HG03571 (cell line): Measurements from ENCODE around the gene QKI.
A peak's percentile ranks its signal among the peaks of the same experiment; 100 is the strongest.
"Not testable (repeated sequence)": the region's sequence is repeated elsewhere in the genome, so short reads cannot be mapped to it uniquely, and the experiment has no call there.

ENCODE experiments used
- ATAC-seq: cut with Tn5 transposase; IDR thresholded peaks from one replicate; pipeline ENCODE4 v1.9.1; 2021; ENCODE audit not compliant: unreplicated experiment

Gene QKI

DNA sequence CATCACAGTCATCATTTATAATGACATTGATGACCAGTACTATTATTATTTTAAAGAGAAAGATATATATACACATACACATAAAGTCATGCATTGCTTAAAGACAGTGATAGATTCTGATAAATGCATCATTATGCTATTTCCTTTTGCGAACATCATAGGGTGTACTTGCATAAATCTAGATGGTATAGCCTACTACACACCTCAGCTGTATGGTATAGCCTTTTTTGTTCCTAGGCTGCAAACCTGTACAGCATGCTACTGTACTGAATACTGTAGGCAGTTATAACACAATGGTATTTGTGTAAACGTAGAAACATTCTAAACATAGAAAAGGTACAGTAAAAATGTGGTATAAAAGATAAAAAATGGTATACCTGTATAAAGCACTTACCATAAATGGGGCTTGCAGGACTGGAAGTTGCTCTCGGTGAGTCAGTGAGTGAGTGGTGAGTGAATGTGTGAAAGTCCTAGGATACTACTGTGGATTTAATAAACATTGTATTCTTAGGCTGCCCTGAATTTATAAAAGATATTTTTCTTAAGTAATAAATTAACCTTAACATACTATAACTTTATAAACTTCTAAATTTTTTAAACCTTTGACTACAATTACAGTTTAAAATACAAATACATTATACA lies 23.9 kb downstream of the QKI start:
- no peak for ATAC-seq

DNA sequence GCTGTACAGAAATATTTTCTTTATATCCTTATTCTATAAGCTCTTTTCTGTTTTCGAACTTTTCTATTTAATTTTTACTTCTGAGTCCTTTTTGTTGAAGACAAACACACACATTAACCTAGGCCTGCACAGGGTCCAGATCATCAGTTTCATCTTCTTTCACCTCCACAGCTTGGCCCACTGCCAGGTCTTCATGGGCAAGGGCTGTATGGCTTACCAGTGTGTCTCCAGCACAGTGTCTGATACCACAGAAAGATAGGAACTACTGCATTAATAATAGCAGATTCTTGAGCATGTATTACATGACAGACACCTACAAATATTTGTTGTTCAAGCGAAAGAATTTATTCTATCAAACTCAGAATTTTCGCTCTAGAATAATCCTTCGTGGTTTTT lies 24.4 kb downstream of the QKI start:
- no peak for ATAC-seq

DNA sequence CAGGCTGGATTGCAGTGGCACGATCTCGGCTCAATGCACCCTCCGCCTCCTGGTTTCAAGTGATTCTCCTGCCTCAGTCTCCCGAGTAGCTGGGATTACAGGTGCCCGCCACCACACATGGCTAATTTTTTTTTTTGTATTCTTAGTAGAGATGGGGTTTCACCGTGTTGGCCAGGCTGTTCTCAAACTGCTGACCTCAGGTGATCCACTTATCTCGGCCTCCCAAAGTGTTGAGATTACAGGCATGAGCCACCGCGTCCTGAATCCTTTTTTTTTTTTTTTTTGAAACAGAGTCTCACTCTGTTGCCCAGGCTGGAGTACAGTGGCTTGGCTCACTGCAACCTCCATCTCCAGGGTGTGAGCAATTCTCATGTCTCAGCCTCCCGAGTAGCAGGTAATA lies 24.9 kb downstream of the QKI start:
- ATAC-seq: not testable (repeated sequence)

DNA sequence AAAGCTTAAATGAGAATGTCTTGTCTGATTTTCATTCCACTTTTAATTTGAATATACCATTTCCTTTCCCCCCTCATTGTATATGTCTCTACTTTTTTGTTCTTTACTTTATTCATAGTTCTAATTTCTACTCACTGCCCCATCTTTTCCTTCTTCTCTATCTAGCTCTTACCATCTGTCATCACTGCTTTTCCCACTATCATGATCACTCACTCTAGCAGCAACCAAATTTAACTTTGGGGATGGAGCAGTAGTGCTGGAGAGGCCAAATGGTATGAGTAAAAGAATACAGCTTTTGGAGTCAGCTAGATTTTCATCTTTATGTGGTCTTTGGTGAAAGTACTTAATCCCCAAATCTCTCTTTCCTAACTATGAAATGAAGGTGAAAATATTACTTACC lies 25.5 kb downstream of the QKI start:
- no peak for ATAC-seq

DNA sequence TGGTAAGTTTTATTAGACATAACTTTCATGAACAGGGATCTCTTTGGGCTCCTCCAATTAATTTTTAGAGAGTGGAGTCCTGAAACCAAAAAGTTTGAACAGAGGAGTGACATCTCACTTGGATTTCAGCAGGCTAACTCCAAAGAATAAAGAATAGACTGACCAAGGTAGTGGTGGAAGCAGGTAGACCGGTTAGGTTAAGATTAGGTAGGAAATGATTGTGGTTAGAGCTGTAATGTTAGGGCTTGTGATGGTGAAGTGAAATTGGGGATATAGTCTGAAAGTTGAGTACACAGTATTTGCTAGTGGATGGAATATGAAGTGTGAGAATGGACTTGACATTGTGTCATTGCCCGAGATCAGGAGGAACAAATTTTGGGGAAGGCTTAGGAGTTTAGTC lies 27.8 kb downstream of the QKI start:
- ATAC-seq: no peak

DNA sequence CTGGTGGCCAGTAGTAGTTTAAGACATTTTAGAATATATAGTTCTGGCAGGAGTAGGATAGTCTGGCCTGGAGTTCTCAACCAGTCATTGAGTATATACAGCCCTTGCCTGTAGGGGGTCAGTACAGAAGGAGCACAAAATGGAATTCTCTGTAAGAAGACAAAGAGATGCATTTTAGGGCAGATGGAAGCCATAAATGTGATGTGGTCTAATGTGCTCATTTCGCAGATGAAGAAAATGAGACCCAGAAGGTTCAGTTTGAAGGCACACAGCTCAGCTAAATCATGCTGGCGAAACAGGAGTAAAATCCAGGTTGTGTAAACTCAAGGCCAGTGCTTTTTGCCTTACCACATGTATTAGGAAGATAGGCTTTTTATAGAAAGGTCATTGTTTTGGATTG lies 29.6 kb downstream of the QKI start:
- no peak for ATAC-seq

DNA sequence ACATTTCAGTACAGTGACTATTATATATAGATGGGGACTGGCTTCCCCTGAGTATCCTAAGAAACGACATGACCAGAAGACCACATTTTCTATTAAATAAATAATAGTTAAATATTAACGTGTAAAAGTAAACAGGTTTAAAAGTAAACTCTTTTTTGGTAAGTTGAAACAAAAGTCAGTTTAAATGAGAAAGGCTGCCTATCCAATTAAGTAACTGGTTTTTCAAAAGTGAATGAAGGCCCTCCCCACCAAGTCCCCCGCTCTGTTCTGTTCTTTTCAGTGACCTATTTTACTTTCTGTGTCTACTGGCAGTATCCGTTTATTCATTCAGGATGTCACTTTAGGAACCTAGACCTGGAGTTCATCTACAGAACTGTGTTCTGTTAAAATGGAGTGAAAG lies 32.0 kb downstream of the QKI start:
- ATAC-seq: no peak

DNA sequence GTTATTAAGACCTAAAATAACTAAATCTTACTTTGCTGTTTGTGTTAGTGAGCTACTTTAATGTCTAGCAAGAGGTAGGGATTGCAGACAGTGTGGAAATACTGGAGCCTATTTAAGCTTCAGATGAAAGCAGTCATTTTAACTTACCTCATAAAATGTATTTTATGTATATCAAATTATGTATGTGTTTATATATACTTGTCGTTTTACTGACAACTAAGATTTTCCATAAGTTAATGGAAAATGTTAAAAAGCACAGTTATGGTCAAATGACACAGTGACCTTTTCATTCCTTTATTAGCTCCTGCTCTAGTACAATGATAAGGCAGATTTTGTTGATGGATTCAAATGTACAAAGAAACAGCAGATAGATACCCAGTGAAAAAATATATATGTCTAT lies 34.6 kb downstream of the QKI start:
- ATAC-seq: no peak

DNA sequence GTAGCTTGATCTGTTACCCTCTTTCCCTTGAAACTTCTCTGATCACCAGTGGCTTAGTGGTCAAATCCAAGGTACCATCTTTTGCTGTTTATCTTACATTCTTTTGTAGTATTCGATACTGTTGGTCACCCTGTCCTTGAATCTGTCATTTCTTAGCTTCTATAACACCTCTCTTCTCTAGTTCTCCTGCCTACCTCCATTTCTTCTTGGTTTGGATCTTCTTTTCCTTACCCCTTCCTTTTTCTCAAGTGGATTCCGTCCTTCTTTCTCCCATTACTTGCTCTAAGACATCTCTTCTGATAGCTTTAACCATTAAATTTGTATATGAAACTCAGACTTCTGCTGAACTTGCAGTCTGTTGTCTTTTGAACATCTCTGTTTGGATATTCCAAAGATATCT lies 39.9 kb downstream of the QKI start:
- no peak for ATAC-seq

DNA sequence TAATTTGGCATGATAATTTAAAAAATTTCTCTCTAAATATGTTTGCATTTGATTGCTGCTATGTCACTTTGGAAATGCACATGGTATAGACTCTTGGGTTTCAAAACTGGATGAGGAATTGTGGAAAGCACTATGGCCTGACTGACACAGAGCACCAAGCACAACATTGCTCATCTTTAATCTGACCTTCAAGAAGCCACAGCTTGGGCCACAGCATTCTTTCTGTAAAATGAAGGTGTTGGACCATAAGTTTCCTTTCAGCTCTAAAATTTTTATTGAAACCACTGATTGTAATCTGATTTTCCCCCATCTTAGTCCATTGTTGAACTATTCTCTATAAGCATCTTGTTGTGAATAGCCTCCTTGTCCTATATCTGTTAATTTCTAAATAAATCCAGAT lies 41.0 kb downstream of the QKI start:
- ATAC-seq: no peak

DNA sequence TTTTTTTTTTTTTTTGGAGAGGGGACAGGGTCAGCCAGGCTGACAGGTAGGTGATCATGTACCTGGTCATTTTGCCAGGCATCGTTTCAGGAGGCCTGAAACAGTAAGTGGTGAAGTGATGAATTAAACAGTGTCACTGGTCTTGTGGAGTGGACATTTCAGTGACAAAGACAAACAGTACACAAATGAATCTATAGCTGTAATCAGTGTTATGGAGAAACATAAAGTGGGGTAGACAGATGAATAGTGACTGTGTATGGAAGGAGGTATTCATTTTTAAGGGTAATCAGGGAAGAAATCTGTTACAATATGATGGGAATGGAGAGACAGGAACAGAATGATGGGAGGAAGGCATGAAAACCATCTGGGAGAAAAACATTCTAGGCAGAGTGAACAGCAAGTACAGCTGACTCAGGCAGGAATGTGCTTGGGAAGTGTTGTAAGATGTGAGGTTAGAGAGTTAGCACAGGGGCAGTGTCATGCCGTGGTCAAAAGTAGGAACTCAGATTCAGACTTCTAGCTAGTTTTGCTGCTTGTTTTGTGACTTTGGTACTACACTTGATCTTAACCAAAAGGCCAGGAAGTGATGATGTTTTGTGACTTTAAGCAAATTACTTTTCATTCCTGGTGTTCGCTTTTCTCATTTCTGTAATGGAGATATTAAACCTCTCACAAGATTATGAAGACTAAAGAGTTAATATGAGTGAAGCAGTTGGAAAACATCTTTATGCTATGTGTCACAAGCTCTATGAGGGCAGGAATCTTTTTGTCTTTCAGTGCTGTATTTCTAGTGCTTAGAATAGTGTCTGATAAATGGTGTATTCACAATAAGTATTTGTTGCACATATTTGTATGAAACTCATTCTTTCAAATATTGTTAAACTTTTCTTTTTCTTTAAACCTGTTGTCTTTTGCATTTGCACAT lies 43.4 kb downstream of the QKI start:
- no peak for ATAC-seq

DNA sequence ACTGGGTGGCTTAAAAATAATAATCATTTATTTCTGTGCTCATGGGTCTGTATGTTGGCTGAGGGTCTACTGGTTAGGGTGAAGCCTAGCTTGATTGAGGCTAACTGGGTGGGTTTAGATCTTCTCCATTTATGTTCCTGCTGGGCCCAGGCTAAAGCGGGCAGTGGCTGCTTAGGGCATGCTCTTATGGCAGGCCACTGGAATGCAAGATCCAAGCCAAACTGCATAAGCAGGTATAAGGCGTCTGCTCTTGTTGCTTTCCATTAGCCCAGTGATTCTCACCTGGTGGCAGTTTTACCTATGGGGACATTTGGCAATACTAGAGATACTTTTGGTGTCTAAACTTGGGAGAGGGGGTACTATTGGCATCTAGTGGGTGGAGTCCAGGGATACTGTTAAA lies 44.5 kb downstream of the QKI start:
- ATAC-seq: no peak

DNA sequence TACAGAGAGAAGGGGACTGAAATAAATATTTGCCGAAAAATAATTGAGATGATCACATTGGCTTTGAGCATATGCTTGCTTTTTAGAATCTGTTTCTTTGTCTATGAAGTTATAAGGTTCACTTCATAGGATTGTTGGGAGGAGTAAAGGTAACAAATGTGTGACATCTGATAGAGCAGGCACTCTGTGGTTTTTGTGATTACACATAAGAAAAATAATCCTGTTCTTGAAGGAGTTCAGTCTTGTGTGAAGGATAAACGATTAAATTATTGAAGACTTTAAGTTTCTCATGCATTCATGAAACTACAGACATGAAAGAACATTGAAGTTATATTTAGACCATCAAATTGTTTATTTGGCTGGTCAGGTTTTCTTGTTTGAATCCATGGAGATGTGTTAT lies 45.0 kb downstream of the QKI start:
- no peak for ATAC-seq

DNA sequence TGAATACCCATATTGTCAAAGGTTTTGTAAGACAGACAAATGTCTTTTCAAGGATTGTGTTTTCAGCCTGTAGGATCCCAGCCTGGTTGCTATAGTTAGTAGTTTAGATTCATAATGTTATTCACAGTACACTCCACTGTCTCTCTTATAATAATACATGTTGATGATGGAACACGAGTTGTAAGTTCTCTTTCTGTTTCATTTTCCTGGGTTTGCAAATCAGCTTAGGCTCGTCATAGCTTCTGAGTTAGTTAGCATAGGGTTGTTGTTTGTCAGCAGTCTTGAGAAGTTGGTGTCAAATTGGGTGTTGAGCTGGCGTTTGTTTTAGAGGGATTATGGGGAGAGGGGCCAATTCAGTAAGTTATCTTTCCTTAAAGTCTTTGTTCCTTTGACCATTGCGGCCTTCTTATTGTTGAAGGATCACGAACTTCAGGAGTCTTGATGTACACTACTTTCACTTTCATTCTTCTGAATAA lies 45.8 kb downstream of the QKI start:
- ATAC-seq: peak; percentile 85

DNA sequence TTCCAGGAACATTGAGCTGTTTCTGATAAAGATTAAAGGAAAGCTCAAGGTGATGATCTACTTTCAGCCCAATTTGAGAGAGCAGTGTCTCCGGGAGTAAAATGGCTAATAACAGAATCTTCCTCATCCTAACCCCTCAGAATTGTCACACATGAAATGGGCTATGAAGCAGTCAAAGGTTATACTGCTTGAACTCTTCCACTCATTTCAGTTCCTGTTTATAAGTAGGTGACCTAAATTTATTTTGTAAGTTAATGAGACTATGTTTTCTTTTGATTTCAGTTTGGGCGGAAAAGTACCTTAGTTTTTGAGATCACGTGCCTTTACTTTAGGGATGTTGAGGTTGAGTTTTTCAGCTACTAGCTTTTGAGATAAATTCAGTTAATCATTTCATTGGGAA lies 47.2 kb downstream of the QKI start:
- no peak for ATAC-seq

DNA sequence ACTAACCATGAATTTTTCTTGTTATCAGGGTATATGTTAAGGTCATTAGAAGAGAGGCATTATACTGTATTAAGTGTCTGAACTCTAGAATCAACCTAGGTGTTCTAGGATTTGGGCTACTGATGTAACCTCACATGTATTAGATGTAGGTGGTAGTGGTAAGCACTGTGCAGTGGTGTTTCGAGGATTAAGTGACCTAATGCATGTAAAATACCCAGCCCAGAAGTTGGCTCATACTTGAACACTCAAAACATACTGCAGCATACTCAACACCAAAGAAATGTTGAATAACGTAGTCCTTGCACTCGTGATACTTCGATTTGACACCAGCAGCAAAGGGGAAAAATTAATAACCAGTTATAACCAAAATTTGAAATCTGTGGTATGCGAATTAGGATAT lies 48.7 kb downstream of the QKI start:
- ATAC-seq: no peak

DNA sequence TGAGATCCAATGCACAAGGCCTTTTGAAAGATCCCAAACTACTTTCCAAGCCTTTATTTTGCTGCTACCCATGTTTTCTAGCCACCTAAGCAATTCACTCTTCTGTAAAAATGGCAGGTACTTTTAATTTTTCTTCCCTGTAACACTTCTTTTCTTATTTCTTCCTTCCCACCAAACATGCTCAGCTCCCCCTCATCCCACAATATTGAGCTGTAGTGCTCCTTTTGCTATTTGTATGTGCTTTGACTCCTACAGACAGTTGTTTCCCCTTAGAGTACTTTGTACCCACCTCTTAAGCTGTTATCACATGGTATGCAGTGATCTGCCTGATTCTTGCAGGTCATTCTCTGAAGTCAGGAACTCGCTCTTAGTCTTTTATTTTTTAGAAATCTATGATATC lies 49.3 kb downstream of the QKI start:
- no peak for ATAC-seq

DNA sequence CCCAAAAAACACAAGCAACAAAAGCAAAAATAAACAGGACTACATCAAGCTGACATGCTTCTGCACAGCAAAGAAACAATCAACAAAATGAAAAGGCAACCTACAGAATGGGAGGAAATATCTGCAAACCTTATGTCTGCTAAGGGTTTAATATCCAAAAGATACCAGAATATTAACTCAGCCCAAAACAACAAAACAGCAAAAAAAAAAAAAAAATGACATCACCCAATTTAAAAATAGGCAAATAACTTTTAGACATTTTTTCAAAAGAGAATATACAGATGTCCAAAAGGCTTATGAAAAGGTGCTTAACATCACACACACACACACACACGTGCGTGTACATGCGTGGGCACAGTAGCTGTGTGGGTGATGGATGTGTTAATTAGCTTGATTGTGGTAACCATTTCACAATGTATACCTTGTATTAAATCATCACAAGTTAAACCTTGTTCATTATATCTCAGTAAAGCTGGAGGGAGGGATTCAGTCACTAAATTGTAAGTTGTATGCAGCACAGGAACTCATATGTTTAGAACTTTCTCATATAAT lies 52.4 kb downstream of the QKI start:
- no peak for ATAC-seq

DNA sequence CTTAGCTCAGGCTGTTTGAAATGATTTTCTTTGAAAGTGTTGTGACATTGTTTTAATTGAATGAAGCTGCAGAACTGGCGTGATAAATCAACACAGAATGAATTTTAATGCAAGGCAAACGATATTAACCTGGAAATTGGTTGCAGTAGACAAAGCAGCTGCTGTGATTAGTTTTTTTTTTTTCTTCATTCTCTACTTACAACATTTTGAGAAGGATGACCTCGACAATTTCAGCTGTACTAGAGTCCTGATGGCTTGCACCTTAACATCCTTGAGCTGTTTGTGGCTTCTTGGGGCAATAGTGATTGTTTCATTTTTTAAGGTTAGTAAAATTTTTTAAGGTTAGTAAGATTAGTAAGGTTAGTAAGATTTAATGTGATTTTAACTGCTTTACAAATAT lies 54.2 kb downstream of the QKI start:
- no peak for ATAC-seq

DNA sequence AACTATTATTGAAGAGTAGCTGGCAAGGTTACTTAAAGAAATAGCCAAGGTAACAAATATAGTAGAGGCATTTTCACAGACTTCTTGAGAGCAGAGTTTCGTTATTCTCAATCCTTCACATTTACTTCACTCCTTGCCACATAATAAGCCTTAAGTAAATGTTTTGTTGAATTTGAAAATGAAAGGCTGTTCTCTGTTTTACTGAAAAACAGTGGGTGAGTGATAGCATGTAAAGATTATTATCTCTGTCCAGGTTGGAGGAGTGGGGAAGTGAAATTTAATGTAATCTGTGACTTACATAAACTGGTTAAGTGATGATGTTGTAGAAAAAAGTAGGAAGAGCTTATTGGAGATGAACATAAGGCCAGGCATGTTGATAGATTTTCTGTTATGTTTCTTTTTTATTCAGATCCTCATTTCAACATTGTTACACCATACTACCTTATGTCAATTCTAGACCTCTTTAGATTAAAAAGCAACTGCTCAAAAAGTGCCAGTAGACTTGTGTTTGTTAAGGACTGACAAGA lies 55.0 kb downstream of the QKI start:
- ATAC-seq: no peak

DNA sequence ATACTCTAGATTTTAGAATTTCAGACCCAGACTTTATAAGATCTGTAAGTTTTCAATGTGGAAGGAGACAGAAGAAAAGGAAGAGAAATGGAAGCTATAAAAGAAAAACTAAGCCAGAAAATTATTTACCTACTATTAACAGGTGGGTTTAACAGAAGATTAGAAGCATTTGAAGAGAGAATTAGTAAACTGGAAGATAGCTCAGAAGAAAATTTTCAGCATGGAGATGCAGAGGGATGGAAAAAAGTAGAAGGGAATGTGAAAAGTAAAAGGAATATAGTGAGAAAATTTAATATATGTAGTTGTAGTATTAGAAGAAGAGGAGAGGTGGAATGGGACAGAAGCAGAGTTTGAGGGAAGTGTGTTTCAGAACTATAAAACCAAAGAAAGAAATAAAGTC lies 56.1 kb downstream of the QKI start:
- no peak for ATAC-seq

DNA sequence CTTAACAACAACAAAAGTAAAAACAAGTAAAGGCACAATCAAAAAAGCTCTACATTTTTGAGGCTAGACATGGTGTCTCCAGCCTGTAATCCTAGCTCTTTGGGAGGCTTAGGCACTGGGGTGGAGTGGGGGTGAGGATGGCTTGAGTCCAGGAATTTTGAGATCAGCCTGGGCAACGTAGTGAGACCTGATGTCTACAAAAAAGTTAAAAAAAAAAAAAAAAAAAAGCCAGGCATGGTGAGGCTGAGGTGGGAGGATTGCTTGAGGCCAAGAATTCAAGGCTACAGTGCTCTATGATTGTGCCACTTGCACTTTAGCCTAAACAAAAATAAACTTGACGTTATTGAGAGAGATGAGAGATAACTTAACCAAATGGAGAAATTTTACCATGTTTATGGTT lies 60.1 kb downstream of the QKI start:
- no peak for ATAC-seq
